HCT116 (cell line): ENCODE results near the gene CSTF3.
"Not testable (repeated sequence)": the region's sequence is repeated elsewhere in the genome, so short reads cannot be mapped to it uniquely, and the experiment has no call there.

Experiments
- CEBPB ChIP-seq: IDR thresholded peaks from 2 replicates; pipeline ENCODE4 v1.6.1; 2012; ENCODE audit warnings: low read depth
- EGR1 ChIP-seq: IDR thresholded peaks from 2 replicates; pipeline ENCODE4 v1.6.1; 2012; ENCODE audit warnings: low read depth
- ELF1 ChIP-seq: IDR thresholded peaks from 2 replicates; pipeline ENCODE4 v1.6.1; 2012; ENCODE audit warnings: low read depth, borderline replicate concordance
- EZH2 ChIP-seq: fragments of 200-600 bp; sonication (generic); IDR thresholded peaks from 2 replicates; pipeline ENCODE4 v1.6.1; 2017; ENCODE audit warnings: antibody characterized with exemption, mixed run types
- JUND ChIP-seq: IDR thresholded peaks from 2 replicates; pipeline ENCODE4 v1.6.1; 2012
- POLR2A ChIP-seq: IDR thresholded peaks from 2 replicates; pipeline ENCODE4 v1.7.0; 2011; ENCODE audit warnings: borderline replicate concordance; ENCODE audit not compliant: insufficient read depth, insufficient read length; ENCODE audit errors: extremely low read depth
- POLR2AphosphoS5 ChIP-seq: IDR thresholded peaks from 2 replicates; pipeline ENCODE4 v1.6.1; 2011; ENCODE audit warnings: mild to moderate bottlenecking, low read depth, low read length, moderate library complexity
- SIN3A ChIP-seq: IDR thresholded peaks from 2 replicates; pipeline ENCODE4 v1.6.1; 2012; ENCODE audit warnings: low read depth
- SP1 ChIP-seq: IDR thresholded peaks from 2 replicates; pipeline ENCODE4 v1.6.1; 2012; ENCODE audit warnings: low read depth
- TCF7L2 ChIP-seq: IDR thresholded peaks from 2 replicates; pipeline ENCODE4 v1.7.0; 2011; ENCODE audit warnings: borderline replicate concordance, inconsistent platforms; ENCODE audit not compliant: insufficient read depth, insufficient read length; ENCODE audit errors: extremely low read depth
- TF ChIP-seq, protein P1 (sequence below), 3 experiments: fragments of 200-600 bp in 1 of 3; sonication (generic) in 1 of 3; IDR thresholded peaks in 2 of 3; conservative IDR thresholded peaks in 1 of 3; 2 replicates each; pipeline ENCODE4 v1.5.1; 2012 to 2017; ENCODE audit warnings: low read depth in 2 of 3, low read length in 2 of 3, antibody characterized with exemption in 1 of 3, borderline replicate concordance in 1 of 3, control low read depth in 1 of 3, mild to moderate bottlenecking in 1 of 3, mixed read lengths in 1 of 3, mixed run types in 1 of 3, moderate library complexity in 1 of 3; ENCODE audit not compliant: insufficient read depth in 1 of 3
- TF ChIP-seq, protein P2 (sequence below): IDR thresholded peaks from 2 replicates; pipeline ENCODE4 v1.6.1; 2012

DNA sequence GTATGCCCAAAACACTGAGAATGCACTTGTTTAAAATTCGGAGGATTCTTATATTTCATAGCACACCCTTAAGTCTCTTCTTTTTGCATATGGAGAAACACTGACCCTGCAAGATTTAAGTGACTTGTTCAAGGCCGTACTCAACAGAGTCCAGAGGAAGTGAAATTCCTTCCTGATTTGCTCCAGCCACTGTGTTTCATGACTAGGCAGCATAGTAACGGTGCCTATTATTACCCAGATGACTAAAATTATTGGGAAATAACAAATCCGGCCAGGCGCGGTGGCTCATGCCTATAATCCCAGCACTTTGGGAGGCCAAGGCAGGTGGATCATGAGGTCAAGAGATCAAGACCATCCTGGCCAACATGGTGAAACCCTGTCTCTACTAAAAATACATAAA is 112.6 kb downstream of the CSTF3 start:
- TF ChIP-seq, protein P1, sequence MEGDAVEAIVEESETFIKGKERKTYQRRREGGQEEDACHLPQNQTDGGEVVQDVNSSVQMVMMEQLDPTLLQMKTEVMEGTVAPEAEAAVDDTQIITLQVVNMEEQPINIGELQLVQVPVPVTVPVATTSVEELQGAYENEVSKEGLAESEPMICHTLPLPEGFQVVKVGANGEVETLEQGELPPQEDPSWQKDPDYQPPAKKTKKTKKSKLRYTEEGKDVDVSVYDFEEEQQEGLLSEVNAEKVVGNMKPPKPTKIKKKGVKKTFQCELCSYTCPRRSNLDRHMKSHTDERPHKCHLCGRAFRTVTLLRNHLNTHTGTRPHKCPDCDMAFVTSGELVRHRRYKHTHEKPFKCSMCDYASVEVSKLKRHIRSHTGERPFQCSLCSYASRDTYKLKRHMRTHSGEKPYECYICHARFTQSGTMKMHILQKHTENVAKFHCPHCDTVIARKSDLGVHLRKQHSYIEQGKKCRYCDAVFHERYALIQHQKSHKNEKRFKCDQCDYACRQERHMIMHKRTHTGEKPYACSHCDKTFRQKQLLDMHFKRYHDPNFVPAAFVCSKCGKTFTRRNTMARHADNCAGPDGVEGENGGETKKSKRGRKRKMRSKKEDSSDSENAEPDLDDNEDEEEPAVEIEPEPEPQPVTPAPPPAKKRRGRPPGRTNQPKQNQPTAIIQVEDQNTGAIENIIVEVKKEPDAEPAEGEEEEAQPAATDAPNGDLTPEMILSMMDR (IDR thresholded peaks at IDR 0.05 in 2 of 3, conservative IDR thresholded peaks at IDR 0.05 in 1 of 3; ENCODE audit: borderline replicate concordance in 1 of 3, insufficient read depth in 1 of 3, low read depth in 2 of 3, low read length in 2 of 3) = not testable (repeated sequence)
- not testable (repeated sequence) for TF ChIP-seq POLR2A, EGR1, EZH2, TCF7L2, SIN3A, JUND, SP1, POLR2AphosphoS5, ELF1, CEBPB
- TF ChIP-seq, protein P2, sequence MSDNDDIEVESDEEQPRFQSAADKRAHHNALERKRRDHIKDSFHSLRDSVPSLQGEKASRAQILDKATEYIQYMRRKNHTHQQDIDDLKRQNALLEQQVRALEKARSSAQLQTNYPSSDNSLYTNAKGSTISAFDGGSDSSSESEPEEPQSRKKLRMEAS = not testable (repeated sequence)
